Germinal center (tissue), 1 donor: ENCODE measurements around the gene PHC2.

Experiments
- DNase-seq: peaks from one replicate; pipeline ENCODE4 v3.0.0; 2012; ENCODE audit warnings: mixed read lengths, low spot score

PHC2 gene

DNA sequence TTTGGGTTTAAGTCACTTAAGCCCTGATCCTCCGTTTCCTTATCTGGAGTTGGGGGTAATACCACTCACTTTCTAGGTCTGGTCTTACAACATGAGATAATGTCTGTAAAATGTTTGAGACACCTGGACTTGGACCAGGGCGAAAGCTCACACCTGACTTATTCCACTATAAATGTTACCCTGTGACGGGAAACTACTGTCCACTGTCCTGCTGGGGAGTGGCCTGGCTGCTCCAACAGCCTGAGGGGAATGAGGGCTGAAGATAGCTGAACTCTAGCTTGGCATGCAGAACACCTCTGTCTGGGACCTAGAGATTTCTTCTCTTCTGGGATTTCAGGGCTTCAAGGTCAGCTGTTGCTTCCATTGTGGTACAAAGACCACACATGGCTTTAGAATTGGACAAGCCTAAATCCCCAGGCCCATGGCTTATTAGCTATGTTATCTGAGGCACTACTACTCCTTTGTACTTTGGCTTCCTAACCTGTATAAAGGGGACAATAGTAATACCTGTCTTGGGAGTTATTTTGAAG, 100.5 kb downstream of the PHC2 start:
- DNase-seq = no peak

DNA sequence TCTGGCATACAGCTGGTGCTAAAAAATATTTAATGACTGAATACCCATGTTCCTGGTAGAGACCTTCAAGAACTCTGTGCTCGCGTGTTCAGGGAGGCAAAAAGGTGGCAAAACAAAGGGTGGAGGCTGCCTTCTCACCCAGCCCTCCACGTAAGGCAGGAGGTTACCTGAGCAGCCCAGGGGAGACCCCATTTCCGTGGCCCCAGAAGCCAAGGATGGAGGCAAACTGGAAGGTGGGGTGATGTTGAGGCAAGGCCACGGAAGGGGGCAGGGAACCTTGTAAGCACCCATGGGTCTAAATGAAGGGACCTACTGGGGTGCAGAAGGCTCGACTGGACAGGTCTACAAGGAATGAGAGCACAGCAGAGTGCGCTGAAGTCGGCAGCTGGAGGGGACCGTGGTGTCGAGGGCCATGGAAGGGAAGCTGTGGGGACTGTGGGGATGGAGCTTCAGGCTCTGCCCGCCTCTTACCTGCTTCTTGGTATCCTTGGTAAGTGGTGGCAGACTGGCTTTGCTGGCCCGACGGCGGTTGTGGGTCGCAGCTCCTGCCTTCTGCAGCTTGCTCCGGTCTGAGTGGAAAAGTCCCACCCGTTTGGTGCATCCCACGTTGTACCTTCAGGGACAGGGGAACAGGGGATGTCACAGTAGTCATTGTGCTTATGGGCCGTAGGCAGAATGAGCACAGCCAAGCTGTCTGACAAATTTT, 101.1 kb downstream of the PHC2 start:
- no peak for DNase-seq

DNA sequence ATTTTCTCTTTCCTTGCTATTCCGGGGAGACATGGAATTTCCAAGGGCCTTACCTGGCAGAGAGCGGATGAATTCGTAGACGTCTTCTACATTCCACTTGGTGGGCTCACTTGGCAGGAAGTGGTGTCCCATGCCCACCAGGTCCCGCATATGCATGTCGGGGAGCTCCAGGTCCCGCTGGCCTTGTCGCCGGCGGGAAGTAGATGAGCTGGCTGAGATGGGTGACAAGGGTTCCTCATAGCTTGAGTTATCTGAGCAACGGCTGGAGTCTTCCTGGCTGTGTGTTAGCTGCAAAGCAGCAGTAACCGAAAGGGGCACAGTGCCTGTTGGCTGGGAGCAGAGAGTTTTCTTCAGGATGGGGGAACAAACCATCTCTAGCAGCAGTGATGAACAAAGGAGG, 102.1 kb downstream of the PHC2 start:
- DNase-seq = no peak

DNA sequence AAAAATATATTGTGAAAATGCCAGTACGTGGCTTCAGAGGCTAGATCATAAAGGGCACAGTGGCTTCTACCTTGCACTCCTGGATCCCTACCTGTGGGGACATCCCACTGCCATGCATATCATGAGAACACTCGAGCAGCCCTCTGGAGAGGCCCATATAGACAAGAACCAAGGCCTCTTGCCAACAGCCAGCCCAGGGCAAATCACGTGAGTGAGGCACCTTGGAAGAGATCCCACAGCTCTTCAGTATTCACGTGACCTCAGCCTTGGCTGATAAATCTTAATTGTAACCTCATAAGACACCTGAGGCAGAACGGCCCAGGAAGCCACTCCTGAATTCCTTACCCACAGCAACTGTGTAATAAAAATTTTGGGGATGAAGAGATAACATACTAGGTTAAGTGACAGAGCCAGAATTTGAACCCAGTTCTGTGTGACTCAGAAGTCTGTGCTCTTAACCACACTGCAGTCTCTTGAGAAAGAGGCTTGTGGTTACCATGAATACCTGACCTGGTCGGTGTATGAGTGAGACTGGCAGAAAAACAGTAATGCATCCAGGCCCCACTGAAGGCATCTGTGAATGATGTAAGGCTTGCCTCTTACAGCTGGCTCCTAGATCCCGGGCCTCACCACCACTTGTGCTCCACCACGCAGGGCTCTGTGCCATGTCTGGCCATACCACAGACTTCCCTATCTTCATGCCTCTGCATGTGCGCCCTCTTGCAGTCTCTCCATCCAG, 103.1 kb downstream of the PHC2 start:
- no peak for DNase-seq

DNA sequence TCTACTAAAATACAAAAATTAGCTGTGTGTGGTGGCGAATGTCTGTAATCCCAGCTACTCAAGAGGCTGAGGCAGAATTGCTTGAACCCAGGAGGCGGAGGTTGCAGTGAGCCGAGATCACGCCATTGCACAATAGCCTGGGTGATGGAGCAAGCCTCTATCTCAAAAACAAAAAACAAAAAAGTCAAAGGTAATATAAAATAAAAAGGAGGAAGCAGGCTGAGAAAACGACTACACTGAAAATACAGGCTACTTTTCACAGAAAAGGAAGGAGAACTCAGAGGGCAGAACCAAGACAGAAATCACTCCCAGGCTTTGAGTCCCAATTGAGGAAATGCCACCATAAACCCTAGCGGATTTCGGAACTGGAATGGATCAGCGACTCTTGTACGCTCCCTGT, 104.1 kb downstream of the PHC2 start:
- DNase-seq = no peak

DNA sequence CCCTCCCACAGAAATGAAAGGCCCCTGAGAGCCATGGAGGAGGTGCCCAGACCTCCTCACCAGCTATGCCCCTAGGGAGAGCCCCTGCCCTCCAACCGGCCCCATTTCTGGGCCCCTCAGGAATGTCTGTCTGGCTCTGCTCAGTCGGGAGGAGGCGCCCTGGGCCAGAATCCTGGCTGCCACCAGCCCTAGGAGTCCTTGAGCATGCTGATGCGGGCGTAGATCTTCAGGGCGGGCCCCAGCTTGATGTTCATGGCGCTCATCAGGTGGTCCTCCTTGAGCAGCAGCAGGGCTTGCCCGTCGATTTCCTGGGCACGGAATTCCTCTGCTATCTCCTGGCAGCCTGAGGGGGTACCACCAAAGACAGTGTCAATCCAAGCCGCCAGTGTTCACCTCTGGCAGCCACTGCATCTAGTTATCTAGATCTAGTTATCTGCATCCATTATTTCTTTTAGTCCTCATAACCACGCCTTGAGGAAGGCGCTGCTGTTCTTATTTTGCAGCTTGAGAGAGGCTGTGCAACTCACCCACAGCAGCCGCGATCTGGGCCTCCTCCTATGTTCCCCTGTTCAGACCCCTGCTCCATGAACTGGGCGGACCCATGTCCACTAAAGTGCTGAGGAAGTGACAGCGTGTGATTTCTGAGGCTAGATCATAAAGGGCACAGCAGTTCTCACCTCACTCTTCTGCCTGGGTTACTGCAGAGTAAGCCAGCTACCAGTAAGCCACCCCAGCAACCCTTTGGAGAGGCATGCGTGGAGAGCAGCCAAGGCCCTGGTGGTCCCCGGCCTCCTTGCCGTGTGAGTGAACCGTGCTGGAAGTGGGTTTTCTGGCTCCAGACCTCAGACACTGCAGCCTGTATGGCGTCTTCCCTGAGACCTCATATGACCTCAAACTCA, 106.0 kb downstream of the PHC2 start:
- DNase-seq = no peak

DNA sequence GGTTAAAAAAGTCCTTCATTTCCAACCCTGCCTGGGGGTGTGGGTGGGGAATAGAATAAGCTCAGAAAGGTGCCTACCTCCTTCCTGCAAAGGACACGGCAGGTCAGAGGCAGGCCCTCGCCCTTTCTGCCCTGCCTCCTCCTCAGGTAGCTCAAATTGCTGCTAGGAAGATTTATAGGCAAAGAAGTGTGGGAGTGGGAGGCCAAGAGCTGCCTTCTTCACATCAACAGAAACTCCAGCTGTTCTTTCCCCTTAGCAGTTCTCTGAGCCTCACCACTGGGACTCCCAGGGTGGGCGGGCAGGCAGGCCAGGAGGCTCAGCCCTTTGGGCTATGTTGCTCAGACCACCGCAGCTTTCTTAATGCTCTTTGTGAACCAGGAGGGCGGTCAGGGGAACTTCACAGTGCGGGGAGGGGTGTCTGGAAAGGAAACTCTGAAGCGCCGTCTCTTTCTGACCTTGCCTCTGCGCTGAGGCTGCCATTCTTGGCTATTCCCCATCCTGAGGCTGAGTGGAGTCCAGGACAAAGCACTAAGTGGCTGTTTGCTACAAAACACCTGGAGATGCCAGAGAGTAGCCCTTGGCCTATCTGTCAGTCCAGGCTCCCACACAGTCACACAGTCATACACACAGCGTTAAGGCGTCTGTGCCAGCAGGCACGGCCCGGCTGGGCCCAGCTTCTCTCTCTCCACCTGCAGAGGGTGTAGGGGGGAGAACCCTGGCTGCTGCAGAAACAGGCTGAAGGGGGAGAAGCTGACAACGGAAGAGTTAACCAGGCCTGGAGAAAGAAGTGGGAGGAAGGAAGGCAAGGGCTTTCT, 107.0 kb downstream of the PHC2 start:
- no peak for DNase-seq

DNA sequence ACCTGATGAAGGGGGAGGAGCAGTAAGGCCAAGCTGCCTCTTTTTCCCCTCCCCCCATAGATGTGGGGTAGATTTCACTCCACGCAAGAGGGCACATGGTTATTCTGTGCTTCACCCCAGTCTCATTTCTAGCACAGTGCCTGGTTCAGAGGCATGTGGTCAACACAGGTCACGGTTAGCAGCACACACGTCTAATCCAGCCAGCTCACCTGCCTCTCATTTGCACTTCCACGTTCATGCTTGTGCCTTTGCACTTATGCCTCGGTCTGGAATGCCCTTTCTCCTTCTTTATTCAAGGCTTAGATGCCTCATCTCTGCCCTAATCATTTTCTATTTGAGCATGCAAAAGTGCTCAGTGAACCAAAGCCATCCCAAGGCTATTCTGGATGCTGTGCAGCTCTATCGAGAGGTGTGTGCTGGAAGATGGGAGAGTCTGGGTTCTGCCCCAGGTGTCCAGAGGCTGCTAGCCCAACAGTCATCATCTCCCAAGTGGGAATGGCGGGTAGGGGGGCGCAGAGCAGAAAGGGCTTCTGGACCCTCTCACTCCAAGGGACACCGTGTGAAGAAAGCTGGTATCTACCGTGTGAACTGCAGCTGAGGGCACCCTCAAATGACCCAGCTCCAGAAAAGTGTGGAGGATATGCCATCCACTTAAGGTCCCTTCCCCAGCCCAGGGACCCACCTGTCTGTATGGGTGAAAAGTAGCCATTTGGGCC, 107.9 kb downstream of the PHC2 start:
- no peak for DNase-seq

DNA sequence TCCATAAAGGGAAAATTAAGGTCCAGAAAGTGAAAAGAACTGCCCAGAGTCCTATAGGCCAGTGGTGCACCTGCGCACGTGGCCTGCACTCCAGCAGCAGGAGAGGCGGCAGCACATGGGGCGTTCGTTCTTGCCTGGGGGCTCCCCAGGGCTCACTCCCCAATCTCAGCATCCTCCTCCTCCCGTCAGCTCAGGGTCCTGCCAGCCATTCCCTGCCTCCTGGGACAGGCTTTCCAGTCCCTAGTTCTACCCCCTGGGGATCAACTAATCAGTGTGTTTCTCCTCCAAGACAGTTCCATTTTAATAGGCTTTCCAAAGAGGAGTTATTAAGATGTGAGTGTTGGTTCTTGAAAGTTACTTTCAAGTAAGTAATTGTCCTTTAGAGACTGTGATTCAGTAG, 108.8 kb downstream of the PHC2 start:
- DNase-seq = no peak

DNA sequence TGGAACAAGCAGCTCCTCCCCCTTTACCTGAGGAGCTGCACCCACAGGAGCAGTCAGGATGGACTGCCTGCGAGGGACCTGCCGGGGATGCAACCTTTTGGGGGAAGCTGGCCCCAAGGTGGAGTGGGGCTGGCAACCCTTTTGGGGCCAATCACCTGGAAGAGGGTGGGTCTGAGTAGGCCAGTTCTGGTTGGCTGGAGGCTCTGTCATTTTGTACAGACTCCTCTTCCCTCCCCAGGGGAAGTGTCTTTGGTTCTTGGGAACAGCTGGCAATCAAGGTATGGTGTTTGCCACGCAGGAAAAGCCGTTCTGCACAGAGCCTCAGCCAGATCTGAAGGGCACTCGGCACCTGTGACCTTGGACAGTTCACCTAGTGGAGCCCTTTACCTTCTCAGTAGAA, 109.7 kb downstream of the PHC2 start:
- DNase-seq = no peak

DNA sequence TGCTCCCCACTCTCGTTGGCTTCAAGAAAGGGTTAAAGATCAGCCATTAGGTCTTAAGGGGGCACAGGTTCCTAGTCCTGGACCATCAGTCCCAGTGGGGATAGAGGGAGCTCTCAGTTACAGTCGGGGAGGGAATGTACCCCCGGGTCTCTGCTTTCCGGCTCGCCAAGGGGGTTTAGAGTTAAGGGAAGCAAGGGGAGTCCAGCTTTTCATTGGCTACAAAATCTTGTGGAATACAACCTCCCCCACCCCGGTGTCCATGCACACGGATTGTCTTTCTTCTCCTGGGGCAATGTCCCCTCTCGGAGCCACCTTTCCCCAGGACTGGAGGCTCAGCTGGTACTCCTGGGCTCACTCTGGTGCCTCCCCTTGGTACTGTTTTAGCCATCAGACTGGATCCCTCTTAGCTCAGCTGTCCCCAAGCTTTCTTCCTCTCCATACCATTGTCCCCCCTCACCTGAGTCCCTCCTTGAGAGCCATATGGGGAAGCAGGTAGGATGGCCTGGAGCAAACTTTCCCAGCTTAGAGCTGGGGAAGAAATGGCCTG, 110.2 kb downstream of the PHC2 start, which contains the start of gene A3GALT2:
Gene A3GALT2, minus strand, starts transcription at position 480 of the 547 bp plus-strand sequence. Its CDS starts 0 bp downstream, at position 480.
- no peak for DNase-seq

DNA sequence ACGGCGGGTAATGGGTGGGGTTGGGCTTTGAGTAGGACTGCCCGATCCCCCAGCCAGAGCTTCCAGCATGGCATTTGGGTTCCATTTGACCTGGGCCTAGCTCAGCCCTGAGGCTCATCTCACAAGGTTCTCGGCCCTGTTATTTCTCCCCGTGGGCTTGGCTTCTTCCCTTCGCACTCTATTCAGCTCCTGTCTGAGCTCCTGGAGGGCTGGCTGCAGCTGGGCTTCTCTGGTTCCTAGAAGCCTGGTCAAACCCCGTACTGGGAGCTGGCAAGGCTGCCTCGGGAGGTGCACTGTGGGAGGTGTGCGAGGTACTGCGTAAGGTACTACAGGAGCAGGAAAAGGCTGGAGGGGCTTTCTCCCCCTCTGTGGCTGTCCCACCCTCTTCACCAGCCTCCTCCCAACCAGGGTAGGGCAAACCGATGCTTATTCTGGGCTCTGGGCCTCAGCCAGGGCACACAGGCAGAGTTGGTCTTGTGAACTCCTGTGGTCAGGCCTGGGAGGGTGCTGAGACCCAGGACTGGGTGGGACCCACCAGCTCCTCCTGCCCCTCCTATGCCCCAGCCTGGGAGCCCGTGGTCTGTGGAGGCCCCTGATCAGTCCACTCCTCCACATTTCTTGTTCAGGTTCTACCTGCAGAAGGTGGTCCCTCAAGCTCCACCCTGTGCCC, 110.8 kb downstream of the PHC2 start:
- DNase-seq = no peak

DNA sequence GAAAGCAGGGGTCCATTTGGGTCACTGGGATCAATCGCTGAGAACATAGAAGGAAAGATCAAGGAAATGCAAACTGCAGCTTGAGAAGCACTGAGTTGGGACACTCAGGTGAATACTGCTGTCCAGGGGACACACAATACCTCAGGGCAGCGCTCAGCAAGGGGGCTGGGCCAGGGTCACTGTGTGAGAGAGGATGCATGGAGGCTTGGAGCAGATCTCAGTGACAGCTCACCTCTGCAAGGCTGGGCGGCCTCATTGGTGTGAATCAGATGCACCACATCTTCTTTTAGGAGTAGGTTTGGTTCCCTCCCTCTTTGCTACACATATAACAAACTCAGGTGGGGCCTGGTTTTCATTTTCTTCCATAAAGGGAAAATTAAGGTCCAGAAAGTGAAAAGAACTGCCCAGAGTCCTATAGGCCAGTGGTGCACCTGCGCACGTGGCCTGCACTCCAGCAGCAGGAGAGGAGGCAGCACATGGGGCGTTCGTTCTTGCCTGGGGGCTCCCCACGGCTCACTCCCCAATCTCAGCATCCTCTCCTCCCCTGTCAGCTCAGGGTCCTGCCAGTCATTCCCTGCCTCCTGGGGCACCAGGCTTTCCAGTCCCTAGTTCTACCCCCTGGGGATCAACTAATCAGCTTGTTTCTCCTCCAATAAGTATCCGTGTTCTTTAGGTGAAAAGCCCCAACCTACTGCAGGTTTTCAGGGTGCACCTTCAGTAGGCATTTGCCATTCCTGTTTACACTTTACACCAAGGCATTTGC, 111.5 kb downstream of the PHC2 start:
- DNase-seq = no peak

DNA sequence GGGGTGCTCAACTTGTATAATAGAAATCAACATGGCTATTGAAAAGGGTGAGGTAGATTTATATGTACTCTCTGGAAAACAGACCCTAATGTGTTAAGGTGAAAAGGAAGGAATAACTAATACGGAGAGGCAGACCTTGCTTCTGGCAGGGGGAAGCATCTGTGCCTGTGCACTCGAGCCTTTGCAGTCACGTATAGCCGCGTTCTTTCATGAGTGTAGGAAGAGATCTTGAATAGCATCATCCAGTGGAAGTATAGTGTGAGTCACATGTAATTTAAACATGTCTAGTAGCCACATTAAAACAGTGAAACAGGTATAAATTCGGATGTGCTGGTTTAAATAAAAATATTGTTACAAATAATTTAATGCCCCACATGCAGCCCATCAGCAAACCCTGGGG, 112.9 kb downstream of the PHC2 start:
- DNase-seq = no peak

DNA sequence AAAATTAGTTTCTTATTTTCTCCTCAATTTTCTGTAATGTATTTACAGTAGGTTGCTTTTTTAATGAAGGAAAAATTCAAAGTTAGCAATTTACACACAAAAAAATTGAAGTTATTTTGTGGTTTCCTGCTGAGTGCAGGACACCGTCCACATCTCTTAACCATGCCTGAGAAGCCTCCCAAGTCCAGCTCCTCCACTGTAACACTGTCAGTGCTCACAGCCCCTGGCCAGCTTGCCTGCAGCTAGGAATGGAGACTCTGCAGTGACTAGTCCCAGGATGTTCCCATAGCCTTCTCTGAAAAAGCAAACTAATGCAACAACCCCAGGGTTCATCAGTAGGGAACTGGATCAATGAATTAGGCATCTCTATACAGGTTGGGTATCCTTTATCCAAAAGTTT, 113.5 kb downstream of the PHC2 start:
- DNase-seq = no peak

DNA sequence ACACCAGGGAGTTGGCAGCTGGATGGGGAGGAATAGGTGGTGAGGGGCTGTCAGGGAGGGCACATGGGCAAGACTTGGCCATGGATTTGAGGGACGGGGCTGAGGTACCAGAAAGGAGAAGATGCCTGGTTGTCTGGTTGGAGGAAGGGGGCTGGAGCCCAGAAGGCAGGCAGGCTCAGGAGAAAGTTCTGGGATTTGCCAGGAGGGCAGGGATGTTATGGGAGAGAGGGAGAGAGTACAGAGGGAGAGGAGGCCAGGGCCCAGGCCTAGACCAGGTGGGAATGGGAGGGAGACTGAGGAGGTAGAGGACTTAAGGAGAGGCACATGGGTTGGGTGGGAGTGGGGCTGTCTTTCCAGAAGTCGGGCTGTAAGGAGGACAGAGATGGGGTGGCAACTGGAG, 114.3 kb downstream of the PHC2 start:
- no peak for DNase-seq

DNA sequence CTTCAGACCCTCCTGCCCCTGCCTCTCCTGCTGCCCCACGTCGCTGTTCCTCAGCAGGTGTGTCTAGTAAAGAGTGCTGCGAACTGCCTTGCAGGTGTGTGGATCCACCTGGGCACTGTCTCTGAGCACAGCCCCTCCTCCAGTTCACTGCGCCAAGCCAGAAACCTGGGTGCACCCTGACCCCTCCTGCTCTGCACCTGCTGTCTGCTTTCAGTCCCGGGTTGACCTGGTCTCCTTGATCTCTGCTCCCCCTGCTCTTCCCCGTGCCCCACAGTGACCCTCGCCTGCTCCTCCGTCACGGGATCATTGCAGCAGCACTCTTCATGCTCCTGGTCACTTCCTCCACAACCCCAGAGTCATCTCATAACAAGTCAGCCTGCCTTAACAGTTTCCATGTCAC, 116.5 kb downstream of the PHC2 start:
- DNase-seq = no peak

DNA sequence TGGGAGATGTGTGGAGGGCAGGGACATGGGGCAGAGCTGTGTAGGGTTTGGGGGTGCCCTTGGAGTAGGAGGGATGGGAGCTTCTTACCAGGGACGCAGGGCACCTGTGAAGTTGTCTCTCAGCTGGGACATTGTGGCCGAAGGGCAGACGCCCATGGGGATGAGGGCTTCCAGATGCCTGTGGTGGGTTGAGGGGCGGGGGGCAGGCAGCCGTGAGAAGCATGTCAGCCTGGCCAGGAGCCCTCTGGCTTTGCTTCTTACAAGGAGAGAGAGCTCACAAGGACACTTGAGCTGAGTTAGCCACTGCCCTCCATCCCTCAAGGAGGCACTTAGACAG, 118.5 kb downstream of the PHC2 start:
- DNase-seq = no peak

DNA sequence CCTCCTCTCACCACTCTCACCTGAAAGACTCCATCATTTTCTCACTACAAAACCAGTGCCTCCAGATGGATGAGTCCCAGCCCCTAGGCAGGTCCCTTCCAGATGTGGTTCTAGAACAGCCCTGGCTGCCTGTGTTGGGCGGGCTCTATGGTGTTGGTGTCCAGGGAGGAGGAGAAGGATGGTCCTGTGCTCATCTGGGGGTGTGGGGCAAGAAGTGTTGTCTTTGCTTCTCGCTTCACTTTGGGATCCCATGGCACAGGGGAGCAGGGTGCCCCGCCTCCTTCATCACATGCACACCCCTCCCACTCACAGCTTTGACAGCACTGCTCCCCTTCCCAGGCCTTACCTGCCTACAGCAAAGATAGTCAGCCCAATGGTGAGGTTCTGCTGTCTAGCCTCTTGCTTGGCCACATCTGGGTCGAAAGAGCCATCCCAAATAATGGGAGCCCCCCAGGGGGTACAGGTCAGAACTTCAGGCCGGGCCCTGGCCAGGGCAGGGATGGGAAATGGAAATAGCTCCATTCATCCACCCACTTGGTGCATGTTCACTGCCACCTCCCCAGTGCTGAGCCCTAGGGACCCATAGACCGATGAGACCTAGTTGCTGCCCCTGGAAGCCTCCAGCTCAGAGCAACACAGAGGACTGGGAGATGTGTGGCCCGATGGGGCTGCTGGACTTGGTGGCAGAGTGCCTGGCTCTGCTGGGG, 119.0 kb downstream of the PHC2 start:
- DNase-seq = no peak
